NCI-H2227 treated with DMSO at 0.1 percent for 48 hours (cell line): Measurements from ENCODE around the gene NPIPB12.
"Not testable (repeated sequence)": the region's sequence is repeated elsewhere in the genome, so short reads cannot be mapped to it uniquely, and the experiment has no call there.

ENCODE experiments used
- DNase-seq: peaks from one replicate; lab custom pipeline; 2025; lab: John Stamatoyannopoulos, UW

NPIPB12 gene

GRCh38 chr16:29506308-29506707, at the start of gene NPIPB12:
NPIPB12 (minus strand) TSS chr16:29506408.
- not testable (repeated sequence) for DNase-seq

DNA sequence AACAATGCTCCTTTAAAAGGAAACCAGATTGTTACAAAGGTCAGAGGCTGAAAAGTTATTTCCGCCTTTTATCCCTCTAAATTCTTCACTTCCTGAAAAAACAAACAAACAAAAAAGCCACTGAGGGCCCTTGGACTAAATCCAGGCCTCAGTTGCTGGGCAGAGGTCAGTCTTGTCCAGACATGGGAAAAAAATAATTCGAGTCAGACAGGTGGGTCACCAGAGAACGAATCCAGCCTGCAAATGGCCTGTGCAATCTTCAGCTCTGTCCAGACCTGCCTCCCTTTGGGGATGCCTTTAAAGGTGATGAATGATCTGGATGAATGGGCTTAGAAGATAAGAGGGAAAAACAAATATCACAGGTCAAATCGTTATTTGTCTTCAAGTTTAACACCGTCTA, 15.3 kb upstream of the NPIPB12 start:
- DNase-seq, result not testable (repeated sequence)

- not testable (repeated sequence) for DNase-seq
Measured at GRCh38 chr16:29482276-29482675, 23.9 kb downstream of the NPIPB12 start.

DNA sequence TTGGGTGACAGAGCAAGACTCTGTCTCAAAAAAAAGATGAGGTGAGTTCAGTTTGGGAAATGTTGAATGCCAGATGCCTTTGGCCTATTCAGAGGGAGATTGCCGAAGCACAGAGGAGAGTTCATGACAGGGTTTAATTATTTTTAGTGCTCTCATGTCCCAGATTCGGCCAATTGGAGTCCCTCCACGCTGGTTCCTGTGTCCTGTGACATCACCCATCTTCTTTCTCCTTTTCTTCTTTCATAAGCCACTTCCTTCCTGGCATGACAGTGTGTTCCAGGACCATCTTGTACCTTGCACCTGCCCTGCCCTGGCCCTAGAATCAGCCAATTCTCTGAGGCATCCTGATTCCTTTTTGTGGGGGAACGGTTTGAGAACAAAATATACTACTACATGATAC, 34.1 kb downstream of the NPIPB12 start:
- not testable (repeated sequence) for DNase-seq

DNA sequence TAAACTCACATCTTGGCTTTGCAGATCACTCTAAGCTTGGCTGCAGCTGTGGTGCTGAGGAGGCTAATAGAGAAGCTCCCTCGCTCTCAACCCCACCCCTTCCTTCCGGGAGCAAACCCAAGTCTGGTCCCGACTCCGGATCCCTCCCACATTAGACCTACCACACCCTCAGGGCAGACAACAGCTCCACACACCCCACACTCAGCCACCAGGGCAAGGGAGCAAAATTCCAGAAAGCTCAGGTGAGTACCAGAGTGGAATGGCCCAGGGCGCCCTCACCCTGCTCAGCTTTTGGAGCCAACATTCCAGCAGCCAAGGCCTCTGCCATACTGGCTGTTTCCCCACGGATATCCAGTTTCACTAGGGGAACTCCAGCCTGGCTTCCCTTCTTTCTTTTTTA, 36.5 kb downstream of the NPIPB12 start:
- DNase-seq, result not testable (repeated sequence)

- DNase-seq, result not testable (repeated sequence)
Measured at GRCh38 chr16:29467654-29468366, 38.4 kb downstream of the NPIPB12 start.

GRCh38 chr16:29466904-29467303, 39.3 kb downstream of the NPIPB12 start:
- DNase-seq, result not testable (repeated sequence)

- not testable (repeated sequence) for DNase-seq
Measured at GRCh38 chr16:29465985-29466824, 40.0 kb downstream of the NPIPB12 start.

DNA sequence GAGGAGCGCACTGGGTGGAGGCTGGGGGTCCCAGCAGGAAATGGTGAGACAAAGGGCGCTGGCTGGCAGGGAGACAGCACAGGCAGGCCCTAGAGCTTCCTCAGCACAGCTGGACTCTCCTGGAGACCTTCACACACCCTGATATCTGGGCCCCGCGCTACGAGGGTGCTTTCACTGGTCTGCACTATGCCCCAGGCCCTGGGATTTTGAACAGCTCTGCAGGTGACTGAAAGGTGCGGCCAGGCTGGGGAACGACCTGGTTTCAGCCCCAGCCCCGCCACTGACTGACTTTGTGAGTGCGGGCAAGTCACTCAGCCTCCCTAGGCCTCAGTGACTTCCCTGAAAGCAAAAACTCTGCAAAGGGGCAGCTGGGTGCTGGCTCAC, 45.6 kb downstream of the NPIPB12 start:
- DNase-seq, result not testable (repeated sequence)

DNA sequence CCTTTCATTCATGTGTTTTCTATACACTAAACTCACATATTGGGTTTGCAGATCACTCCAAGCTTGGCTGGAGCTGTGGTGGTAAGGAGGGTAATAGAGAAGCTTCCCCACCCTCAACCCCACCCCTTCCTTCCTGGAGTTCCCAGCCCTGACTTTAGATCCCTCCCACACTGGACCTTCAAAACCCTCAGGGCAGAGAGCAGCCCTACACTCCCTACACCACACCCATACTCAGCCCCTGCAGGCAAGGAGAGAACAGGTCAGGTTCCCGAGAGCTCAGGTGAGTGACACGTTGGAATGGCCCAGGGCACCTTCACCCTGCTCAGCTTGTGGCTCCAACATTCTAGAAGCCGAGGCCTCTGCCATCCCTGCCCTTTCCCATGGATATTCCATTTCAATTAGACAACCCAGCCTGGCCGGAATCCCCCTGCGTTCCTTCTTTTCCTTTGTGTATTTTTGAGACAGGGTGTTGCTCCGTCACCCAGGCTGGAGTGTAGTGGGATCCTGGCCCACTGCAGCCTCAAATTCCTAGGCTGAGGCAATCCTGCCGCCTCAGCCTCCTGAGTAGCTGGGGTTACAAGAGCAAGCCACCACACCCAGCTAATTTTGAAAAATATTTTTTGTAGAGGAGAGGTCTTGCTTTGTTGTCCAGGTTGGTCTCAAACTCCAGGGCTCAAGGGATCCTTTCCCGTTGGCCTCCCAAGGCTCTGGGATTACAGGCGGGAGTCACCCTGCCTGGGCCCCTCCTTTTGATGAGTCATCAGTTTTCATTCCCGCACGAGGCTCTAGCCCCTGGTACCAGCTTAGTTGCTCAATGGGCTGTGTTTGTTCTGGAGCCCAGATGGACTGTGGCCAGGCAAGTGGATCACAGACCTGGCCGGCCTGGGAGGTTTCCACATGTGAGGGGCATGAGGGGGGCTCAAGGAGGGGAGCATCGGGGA, 46.2 kb downstream of the NPIPB12 start, which contains the start of gene SULT1A4:
SULT1A4 (plus strand) TSS at position 208 of the 941 bp plus-strand sequence. CDS start 1,473 bp downstream, outside the sequence.
- DNase-seq, result not testable (repeated sequence)

DNA sequence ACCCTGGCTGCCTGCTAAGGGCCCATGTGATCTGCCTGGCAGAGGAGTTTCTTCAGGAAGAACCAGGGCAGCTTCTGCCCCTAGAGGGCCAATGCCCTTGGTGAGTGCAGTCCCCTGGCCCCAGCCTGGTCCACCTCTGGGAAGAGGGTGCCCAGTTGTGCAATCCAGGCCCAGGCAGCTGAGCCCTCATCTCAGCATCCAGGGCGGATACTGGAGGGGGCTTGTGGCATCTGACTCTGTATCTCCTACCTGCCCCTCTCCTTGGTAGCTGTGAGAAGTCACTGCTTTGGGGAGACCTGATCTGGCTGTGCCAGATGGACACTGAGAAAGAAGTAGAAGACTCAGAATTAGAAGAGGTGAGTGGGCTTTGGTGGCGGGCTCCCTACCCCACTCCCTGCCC, 48.5 kb downstream of the NPIPB12 start:
- DNase-seq, result not testable (repeated sequence)

- not testable (repeated sequence) for DNase-seq
Measured at GRCh38 chr16:29454828-29455227, 51.4 kb downstream of the NPIPB12 start.

- DNase-seq, result not testable (repeated sequence)
Measured at GRCh38 chr16:29454269-29454668, 51.9 kb downstream of the NPIPB12 start, which contains the start of the genes BOLA2 and SLX1B. BOLA2 (minus strand) TSS chr16:29454351; CDS start chr16:29454253, 98 bp downstream. SLX1B (plus strand) TSS chr16:29454533.

- DNase-seq, result not testable (repeated sequence)
Measured at GRCh38 chr16:29453754-29454153, 52.5 kb downstream of the NPIPB12 start.
